Measurements from ENCODE around the gene GNPNAT1. TPM values are rescaled to one million over a fixed set of nuclear protein-coding genes. Genes with fewer than 3 reads are reported as not detected.

The GNPNAT1 gene
- total and polyA plus RNA-seq, 2 of the 8 experiments (the other 6 are each of a cell fraction or from before 2014, with no cell fraction given): 25.5 to 54.1 TPM

- TF ChIP-seq CTBP2 (IDR thresholded peaks at IDR 0.05; ENCODE audit: borderline replicate concordance, insufficient read depth, insufficient read length, low read length) (no peak), E2F6 (IDR thresholded peaks at IDR 0.05) (no peak), SAP30 (IDR thresholded peaks at IDR 0.05; ENCODE audit: insufficient read depth, insufficient replicate concordance, low read length) (no peak), POLR2A (IDR thresholded peaks at IDR 0.05; ENCODE audit: control extremely low read depth in 1 of 2, low read depth in 2 of 2, low read length in 2 of 2) (no peak), ASH2L (IDR thresholded peaks at IDR 0.05; ENCODE audit: low read length) (no peak), CHD2 (IDR thresholded peaks at IDR 0.05; ENCODE audit: low read length) (no peak)
Measured at GRCh38 chr14:52778702-52779101, 12.7 kb downstream of the GNPNAT1 start (continued).

Measured in H1 (cell line).